ENCODE results near the gene UBE2J2.
A peak's percentile ranks its signal among the peaks of the same experiment; 100 is the strongest.

UBE2J2 gene

DNA sequence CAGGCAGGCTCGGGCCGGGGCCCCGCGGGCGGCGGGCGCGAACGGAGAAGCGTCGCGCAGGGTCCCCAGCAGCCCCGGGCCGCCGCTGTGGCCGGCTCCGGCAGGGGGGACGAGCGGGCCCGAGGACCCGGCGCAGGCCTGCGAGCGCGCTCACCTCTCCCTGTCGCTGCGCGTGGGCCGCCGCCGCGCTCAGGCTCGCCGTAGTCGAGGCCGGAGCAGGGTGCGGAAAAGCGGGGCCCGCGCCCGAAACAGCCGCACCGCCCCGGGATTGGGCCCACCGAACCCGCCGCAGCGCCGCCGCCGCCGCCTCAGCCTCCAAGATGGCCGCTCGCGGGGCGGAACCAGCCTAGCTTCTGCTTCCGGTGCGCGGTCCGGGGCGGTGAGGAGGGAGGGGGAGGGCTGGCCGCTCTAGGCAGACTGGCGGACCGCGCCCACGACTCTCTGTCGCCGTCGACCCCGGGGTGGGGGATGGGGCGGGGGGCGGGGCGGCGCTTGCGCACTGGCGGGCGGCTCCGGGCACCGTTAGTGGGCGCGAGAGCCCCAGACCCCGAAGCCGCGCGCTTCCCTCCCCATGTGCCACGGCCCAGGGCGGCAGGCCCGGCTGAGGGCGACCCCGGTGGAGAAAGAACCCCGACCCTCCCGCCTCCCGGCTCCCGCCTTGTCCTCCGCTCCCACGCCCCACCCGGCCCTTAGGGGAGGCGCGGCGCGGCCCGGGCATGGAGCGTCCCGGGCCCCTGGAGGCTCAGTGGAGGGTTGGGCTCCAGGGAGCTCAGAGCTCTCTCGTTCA lies at the start of gene UBE2J2:
Gene UBE2J2, minus strand, starts transcription at position 343 of the 787 bp plus-strand sequence. CDS start 5,862 bp downstream, outside the sequence.
- peak; percentile 58; the same call in 1 of the 2 replicates for TF ChIP-seq EP300 (IDR thresholded peaks at IDR 0.05; ENCODE audit: borderline replicate concordance)
- no peak for TF ChIP-seq CEBPB (IDR thresholded peaks at IDR 0.05)
- peak; percentile 80 for TF ChIP-seq TAF1 (IDR thresholded peaks at IDR 0.05; ENCODE audit: low read depth)
- no peak for TF ChIP-seq FOXM1 (IDR thresholded peaks at IDR 0.05; ENCODE audit: borderline replicate concordance, low read depth)
- no peak for TF ChIP-seq RAD21 (IDR thresholded peaks at IDR 0.05; ENCODE audit: low read depth)
- peak; percentile 66; the same call in 1 of the 2 replicates for TF ChIP-seq EGR1 (IDR thresholded peaks at IDR 0.05)
- TF ChIP-seq YY1 (IDR thresholded peaks at IDR 0.05; ENCODE audit: low read depth): peak; percentile 97
- TF ChIP-seq, protein P1, sequence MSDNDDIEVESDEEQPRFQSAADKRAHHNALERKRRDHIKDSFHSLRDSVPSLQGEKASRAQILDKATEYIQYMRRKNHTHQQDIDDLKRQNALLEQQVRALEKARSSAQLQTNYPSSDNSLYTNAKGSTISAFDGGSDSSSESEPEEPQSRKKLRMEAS (IDR thresholded peaks at IDR 0.05): peak; percentile 79
- TF ChIP-seq TEAD4 (IDR thresholded peaks at IDR 0.05): 0 out of 2 replicates have a peak, but pooled peaks have one; percentile 19
- TF ChIP-seq, protein P2, sequence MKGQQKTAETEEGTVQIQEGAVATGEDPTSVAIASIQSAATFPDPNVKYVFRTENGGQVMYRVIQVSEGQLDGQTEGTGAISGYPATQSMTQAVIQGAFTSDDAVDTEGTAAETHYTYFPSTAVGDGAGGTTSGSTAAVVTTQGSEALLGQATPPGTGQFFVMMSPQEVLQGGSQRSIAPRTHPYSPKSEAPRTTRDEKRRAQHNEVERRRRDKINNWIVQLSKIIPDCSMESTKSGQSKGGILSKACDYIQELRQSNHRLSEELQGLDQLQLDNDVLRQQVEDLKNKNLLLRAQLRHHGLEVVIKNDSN (IDR thresholded peaks at IDR 0.05): 0 out of 2 replicates have a peak, but pooled peaks have one; percentile 22
- TF ChIP-seq CREB1 (IDR thresholded peaks at IDR 0.05; ENCODE audit: low read depth): no peak
- peak; percentile 81 for TF ChIP-seq ZBTB7A (IDR thresholded peaks at IDR 0.05; ENCODE audit: low read depth)
- TF ChIP-seq TCF12 (IDR thresholded peaks at IDR 0.05; ENCODE audit: low read depth): peak; percentile 69; the same call in 1 of the 2 replicates
- TF ChIP-seq NFIC (IDR thresholded peaks at IDR 0.05): no peak
- TF ChIP-seq, protein P3, sequence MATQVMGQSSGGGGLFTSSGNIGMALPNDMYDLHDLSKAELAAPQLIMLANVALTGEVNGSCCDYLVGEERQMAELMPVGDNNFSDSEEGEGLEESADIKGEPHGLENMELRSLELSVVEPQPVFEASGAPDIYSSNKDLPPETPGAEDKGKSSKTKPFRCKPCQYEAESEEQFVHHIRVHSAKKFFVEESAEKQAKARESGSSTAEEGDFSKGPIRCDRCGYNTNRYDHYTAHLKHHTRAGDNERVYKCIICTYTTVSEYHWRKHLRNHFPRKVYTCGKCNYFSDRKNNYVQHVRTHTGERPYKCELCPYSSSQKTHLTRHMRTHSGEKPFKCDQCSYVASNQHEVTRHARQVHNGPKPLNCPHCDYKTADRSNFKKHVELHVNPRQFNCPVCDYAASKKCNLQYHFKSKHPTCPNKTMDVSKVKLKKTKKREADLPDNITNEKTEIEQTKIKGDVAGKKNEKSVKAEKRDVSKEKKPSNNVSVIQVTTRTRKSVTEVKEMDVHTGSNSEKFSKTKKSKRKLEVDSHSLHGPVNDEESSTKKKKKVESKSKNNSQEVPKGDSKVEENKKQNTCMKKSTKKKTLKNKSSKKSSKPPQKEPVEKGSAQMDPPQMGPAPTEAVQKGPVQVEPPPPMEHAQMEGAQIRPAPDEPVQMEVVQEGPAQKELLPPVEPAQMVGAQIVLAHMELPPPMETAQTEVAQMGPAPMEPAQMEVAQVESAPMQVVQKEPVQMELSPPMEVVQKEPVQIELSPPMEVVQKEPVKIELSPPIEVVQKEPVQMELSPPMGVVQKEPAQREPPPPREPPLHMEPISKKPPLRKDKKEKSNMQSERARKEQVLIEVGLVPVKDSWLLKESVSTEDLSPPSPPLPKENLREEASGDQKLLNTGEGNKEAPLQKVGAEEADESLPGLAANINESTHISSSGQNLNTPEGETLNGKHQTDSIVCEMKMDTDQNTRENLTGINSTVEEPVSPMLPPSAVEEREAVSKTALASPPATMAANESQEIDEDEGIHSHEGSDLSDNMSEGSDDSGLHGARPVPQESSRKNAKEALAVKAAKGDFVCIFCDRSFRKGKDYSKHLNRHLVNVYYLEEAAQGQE (IDR thresholded peaks at IDR 0.05; ENCODE audit: low read depth): no peak

DNA sequence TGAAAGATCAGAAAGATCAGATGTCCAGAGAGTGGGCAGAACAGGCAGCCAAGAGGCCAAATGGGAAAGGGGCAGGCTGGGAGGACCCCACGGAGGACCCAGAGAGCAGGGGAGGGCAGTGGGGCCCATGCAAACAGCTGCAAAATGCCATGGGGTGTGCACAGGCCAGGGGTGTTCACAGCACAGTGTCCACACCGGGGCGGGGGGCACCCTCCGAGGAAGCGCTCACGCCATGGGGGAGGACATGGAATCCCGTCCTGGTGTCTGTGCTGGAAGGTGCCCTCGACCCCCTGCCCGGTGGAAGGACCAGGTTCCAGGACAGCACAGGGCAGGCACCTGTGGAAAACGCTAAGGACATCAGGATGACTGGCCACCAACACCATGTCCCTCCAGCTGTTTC lies 49.3 kb upstream of the UBE2J2 start:
- TF ChIP-seq FOXM1 (IDR thresholded peaks at IDR 0.05; ENCODE audit: borderline replicate concordance, low read depth): no peak
- TF ChIP-seq, protein P2 (IDR thresholded peaks at IDR 0.05): no peak
- TF ChIP-seq, protein P3 (IDR thresholded peaks at IDR 0.05; ENCODE audit: low read depth): no peak
- no peak for TF ChIP-seq TEAD4 (IDR thresholded peaks at IDR 0.05)
- TF ChIP-seq, protein P1 (IDR thresholded peaks at IDR 0.05): no peak
- TF ChIP-seq TAF1 (IDR thresholded peaks at IDR 0.05; ENCODE audit: low read depth): no peak
- no peak for TF ChIP-seq TCF12 (IDR thresholded peaks at IDR 0.05; ENCODE audit: low read depth)
- TF ChIP-seq EGR1 (IDR thresholded peaks at IDR 0.05): no peak
- TF ChIP-seq ZBTB7A (IDR thresholded peaks at IDR 0.05; ENCODE audit: low read depth): no peak
- no peak for TF ChIP-seq CREB1 (IDR thresholded peaks at IDR 0.05; ENCODE audit: low read depth)
- TF ChIP-seq CEBPB (IDR thresholded peaks at IDR 0.05): no peak
- TF ChIP-seq EP300 (IDR thresholded peaks at IDR 0.05; ENCODE audit: borderline replicate concordance): no peak
- TF ChIP-seq RAD21 (IDR thresholded peaks at IDR 0.05; ENCODE audit: low read depth): no peak
- no peak for TF ChIP-seq NFIC (IDR thresholded peaks at IDR 0.05)
- no peak for TF ChIP-seq YY1 (IDR thresholded peaks at IDR 0.05; ENCODE audit: low read depth)

DNA sequence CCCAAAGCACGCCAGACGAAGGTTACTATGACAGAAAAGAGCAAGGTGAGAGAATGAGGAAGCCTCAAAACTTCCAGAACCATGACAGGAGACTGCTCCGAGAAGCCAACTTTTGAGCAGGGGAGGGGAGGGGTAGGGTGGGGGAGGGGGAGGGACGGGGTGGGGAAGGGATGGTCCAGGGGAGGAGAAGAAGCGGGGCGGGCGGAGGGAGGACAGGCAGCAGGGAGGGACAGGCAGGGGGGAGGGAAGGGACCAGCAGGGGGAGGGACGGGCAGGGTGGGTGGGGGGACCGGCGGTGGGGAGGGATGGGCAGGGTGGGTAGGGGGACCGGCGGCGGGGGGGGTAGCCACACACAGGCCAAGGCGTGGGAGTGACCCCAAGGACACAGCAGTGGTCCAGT lies 48.8 kb upstream of the UBE2J2 start:
- TF ChIP-seq CEBPB (IDR thresholded peaks at IDR 0.05) (no peak), FOXM1 (IDR thresholded peaks at IDR 0.05; ENCODE audit: borderline replicate concordance, low read depth) (no peak), TCF12 (IDR thresholded peaks at IDR 0.05; ENCODE audit: low read depth) (no peak), TAF1 (IDR thresholded peaks at IDR 0.05; ENCODE audit: low read depth) (no peak), RAD21 (IDR thresholded peaks at IDR 0.05; ENCODE audit: low read depth) (no peak), EP300 (IDR thresholded peaks at IDR 0.05; ENCODE audit: borderline replicate concordance) (no peak), EGR1 (IDR thresholded peaks at IDR 0.05) (no peak), YY1 (IDR thresholded peaks at IDR 0.05; ENCODE audit: low read depth) (no peak), CREB1 (IDR thresholded peaks at IDR 0.05; ENCODE audit: low read depth) (no peak), ZBTB7A (IDR thresholded peaks at IDR 0.05; ENCODE audit: low read depth) (no peak)
- TF ChIP-seq, protein P1 (IDR thresholded peaks at IDR 0.05): no peak

DNA sequence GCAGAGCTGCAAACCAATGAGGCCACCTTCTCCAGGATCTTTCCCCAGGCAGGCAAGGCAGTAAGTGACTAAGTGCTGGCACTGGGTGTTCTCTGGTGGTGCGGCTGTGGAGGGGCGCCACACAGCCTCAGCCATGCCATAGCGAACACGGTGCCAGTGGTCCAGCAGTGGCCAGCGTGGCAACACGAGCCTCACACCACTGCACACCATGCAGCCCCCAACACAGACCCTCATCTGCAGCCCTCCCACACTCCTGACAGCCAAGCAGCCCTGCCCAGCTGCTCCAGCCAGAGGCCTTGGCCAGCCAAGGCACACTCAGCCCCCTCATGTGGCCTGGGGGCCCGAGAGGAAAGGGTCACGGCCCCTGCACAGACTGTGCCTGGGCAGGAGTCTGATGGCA lies 47.8 kb upstream of the UBE2J2 start:
- TF ChIP-seq RAD21 (IDR thresholded peaks at IDR 0.05; ENCODE audit: low read depth) (no peak), ZBTB7A (IDR thresholded peaks at IDR 0.05; ENCODE audit: low read depth) (no peak), TCF12 (IDR thresholded peaks at IDR 0.05; ENCODE audit: low read depth) (no peak), TEAD4 (IDR thresholded peaks at IDR 0.05) (no peak), NFIC (IDR thresholded peaks at IDR 0.05) (no peak), YY1 (IDR thresholded peaks at IDR 0.05; ENCODE audit: low read depth) (no peak), EGR1 (IDR thresholded peaks at IDR 0.05) (no peak)
- TF ChIP-seq, protein P1 (IDR thresholded peaks at IDR 0.05): no peak
